Measurements from ENCODE around the gene CXCL12.
A peak's percentile ranks its signal among the peaks of the same experiment; 100 is the strongest.

Gene CXCL12

DNA sequence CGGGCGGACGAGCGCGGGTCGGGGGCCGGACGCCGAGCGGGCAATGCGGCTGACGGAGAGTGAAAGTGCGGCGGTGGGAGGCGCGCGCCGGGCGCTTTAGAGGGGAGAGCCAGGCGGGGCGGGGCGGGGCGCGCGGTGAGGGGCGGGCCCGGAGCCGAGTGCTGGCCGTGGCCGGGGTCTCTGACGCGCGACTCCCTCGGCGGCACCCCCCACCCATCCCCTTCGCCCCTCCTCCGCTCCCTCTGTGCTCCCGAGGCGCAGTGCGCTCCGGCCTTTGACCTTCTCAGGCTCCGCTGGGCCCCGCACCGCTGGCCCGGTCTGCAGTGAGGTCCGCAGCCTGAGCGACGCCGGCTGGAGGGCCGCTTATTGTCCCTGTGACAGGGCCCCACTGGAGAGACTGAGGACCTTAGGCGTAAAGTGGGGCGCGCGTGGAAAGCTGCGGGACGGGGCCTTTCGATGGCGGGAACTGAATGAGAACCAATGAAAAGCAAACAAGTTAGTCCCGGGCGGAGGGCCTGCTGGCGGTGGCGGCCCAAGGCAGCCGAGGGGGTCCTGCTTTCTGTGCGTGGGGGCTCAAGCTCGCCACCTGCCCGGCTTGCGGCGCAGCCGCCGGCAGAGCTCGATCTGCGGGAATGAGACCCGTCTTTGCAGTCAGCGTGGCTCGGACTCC lies at the start of gene CXCL12:
TSS of gene CXCL12 (minus strand) at position 72 of the 670 bp plus-strand sequence. CDS start 92 bp downstream, outside the sequence.
- Histone ChIP-seq H3K9me3 (ENCODE audit: control insufficient read depth, insufficient read depth, low read length) (no peaks in the 10 kb centered on the region), H3K27ac (ENCODE audit: low read depth, low read length) (no peak within 1 kb of the TSS), H3K4me3 (ENCODE audit: low read depth, low read length) (peak within 1 kb of the TSS; percentile 78), H3K9ac (ENCODE audit: low read depth, low read length) (peak within 1 kb of the TSS; percentile 16; the same call in 1 of the 2 replicates), H3K4me1 (ENCODE audit: control insufficient read depth, insufficient read depth, low read length) (peaks cover 39% of the 10 kb centered on the region), H3K36me3 (ENCODE audit: control insufficient read depth, insufficient read depth, low read length) (peaks cover 7% of the 10 kb centered on the region), H3K27me3 (ENCODE audit: control insufficient read depth, insufficient read depth, low read length) (peaks cover 35% of the 10 kb centered on the region)

- Histone ChIP-seq H3K36me3 (ENCODE audit: control insufficient read depth, insufficient read depth, low read length) (no peaks in the 10 kb centered on the region), H3K4me1 (ENCODE audit: control insufficient read depth, insufficient read depth, low read length) (no peaks in the 10 kb centered on the region), H3K4me3 (ENCODE audit: low read depth, low read length) (no peak overlapping the region)
Measured at GRCh38 chr10:44427479-44427878, 42.6 kb upstream of the CXCL12 start.

GRCh38 chr10:44427037-44427436 lies 42.1 kb upstream of the CXCL12 start:
- peaks cover 4% of the 10 kb centered on the region; the same call in 1 of the 2 replicates for H3K9me3 ChIP-seq (ENCODE audit: control insufficient read depth, insufficient read depth, low read length)
- no peak overlapping the region for H3K9ac ChIP-seq (ENCODE audit: low read depth, low read length)
- no peaks in the 10 kb centered on the region for H3K4me1 ChIP-seq (ENCODE audit: control insufficient read depth, insufficient read depth, low read length)
- H3K27ac ChIP-seq (ENCODE audit: low read depth, low read length): no peak overlapping the region
- no peaks in the 10 kb centered on the region for H3K27me3 ChIP-seq (ENCODE audit: control insufficient read depth, insufficient read depth, low read length)
- no peak overlapping the region for H3K4me3 ChIP-seq (ENCODE audit: low read depth, low read length)
- no peaks in the 10 kb centered on the region for H3K36me3 ChIP-seq (ENCODE audit: control insufficient read depth, insufficient read depth, low read length)

More at GRCh38 chr10:44427479-44427878, 42.6 kb upstream of the CXCL12 start:
- peaks cover 4% of the 10 kb centered on the region; the same call in 1 of the 2 replicates for H3K9me3 ChIP-seq (ENCODE audit: control insufficient read depth, insufficient read depth, low read length)
- H3K27ac ChIP-seq (ENCODE audit: low read depth, low read length): no peak overlapping the region
- H3K9ac ChIP-seq (ENCODE audit: low read depth, low read length): no peak overlapping the region
- no peaks in the 10 kb centered on the region for H3K27me3 ChIP-seq (ENCODE audit: control insufficient read depth, insufficient read depth, low read length)

- Histone ChIP-seq H3K4me1 (ENCODE audit: control insufficient read depth, insufficient read depth, low read length) (no peaks in the 10 kb centered on the region), H3K9ac (ENCODE audit: low read depth, low read length) (no peak overlapping the region), H3K36me3 (ENCODE audit: control insufficient read depth, insufficient read depth, low read length) (no peaks in the 10 kb centered on the region), H3K27me3 (ENCODE audit: control insufficient read depth, insufficient read depth, low read length) (no peaks in the 10 kb centered on the region), H3K9me3 (ENCODE audit: control insufficient read depth, insufficient read depth, low read length) (peaks cover 4% of the 10 kb centered on the region; the same call in 1 of the 2 replicates), H3K4me3 (ENCODE audit: low read depth, low read length) (no peak overlapping the region), H3K27ac (ENCODE audit: low read depth, low read length) (no peak overlapping the region)
Measured at GRCh38 chr10:44426247-44427034, 41.5 kb upstream of the CXCL12 start.

DNA sequence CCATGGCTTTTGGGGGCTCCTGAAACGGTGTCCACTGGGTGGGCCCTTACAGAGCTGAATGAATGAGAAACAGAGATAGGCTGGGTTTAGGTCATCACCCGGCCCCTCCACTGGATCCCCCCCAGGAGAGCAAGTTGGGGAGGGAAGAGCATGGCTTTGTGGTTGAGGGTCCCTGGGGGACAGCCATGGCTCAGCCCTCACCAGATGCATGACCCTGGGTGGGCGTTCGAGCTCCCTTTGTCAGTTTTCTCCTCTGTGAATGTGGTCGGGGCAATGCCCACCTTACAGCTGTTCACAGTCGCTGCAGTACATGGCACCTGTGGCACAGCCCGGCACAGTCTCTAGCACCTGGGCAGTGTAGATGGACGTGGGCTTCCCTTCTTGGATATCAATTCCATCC lies 40.6 kb upstream of the CXCL12 start:
- Histone ChIP-seq H3K27me3 (ENCODE audit: control insufficient read depth, insufficient read depth, low read length) (no peaks in the 10 kb centered on the region), H3K27ac (ENCODE audit: low read depth, low read length) (no peak overlapping the region), H3K36me3 (ENCODE audit: control insufficient read depth, insufficient read depth, low read length) (no peaks in the 10 kb centered on the region), H3K9ac (ENCODE audit: low read depth, low read length) (no peak overlapping the region), H3K9me3 (ENCODE audit: control insufficient read depth, insufficient read depth, low read length) (no peaks in the 10 kb centered on the region), H3K4me3 (ENCODE audit: low read depth, low read length) (no peak overlapping the region), H3K4me1 (ENCODE audit: control insufficient read depth, insufficient read depth, low read length) (no peaks in the 10 kb centered on the region)

DNA sequence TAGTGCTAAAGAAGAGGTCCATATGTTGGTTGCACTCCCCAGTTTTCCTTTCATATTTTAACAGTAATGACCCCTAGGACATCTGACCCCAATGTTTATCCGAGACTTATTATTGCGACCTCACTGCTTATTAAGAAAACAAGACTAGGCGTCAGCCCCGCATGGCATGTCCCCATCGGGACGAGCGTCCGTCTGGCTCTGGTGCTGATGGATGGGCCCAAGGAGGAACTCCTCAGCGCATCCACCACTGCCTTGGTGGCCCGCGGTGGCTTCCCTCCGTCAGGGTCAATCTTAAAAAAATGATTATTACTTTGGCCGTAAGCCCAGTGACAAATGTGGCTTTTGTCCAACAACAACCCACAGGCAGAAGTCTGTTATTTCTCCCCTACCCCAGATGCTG lies 40.1 kb upstream of the CXCL12 start:
- no peak overlapping the region for H3K4me3 ChIP-seq (ENCODE audit: low read depth, low read length)
- no peaks in the 10 kb centered on the region for H3K9me3 ChIP-seq (ENCODE audit: control insufficient read depth, insufficient read depth, low read length)
- no peak overlapping the region for H3K27ac ChIP-seq (ENCODE audit: low read depth, low read length)
- H3K36me3 ChIP-seq (ENCODE audit: control insufficient read depth, insufficient read depth, low read length): no peaks in the 10 kb centered on the region
- H3K27me3 ChIP-seq (ENCODE audit: control insufficient read depth, insufficient read depth, low read length): no peaks in the 10 kb centered on the region
- no peak overlapping the region for H3K9ac ChIP-seq (ENCODE audit: low read depth, low read length)
- no peaks in the 10 kb centered on the region for H3K4me1 ChIP-seq (ENCODE audit: control insufficient read depth, insufficient read depth, low read length)

DNA sequence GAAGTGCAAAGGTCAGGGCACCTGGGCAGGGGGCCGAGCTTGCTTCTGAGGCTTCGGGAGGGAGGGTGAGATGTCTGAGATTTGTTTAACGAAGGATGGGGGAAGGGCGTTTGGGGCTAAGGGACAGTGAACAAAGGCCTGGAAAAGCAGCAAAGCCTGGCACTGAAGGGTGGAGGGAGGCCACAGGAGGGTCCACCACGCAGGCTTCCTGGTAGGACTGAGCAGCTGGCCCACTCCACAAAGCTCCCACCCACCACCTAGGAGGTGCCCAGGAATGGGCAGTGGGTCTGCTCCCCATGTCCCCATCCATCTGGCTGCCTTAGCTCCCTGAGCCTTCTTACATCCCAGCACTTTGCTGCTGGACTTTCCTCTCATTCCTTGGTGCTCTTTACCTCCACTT lies 39.4 kb upstream of the CXCL12 start:
- H3K27me3 ChIP-seq (ENCODE audit: control insufficient read depth, insufficient read depth, low read length): no peaks in the 10 kb centered on the region
- no peak overlapping the region for H3K4me3 ChIP-seq (ENCODE audit: low read depth, low read length)
- no peak overlapping the region for H3K27ac ChIP-seq (ENCODE audit: low read depth, low read length)
- H3K9ac ChIP-seq (ENCODE audit: low read depth, low read length): no peak overlapping the region
- no peaks in the 10 kb centered on the region for H3K9me3 ChIP-seq (ENCODE audit: control insufficient read depth, insufficient read depth, low read length)
- no peaks in the 10 kb centered on the region for H3K36me3 ChIP-seq (ENCODE audit: control insufficient read depth, insufficient read depth, low read length)
- no peaks in the 10 kb centered on the region for H3K4me1 ChIP-seq (ENCODE audit: control insufficient read depth, insufficient read depth, low read length)

DNA sequence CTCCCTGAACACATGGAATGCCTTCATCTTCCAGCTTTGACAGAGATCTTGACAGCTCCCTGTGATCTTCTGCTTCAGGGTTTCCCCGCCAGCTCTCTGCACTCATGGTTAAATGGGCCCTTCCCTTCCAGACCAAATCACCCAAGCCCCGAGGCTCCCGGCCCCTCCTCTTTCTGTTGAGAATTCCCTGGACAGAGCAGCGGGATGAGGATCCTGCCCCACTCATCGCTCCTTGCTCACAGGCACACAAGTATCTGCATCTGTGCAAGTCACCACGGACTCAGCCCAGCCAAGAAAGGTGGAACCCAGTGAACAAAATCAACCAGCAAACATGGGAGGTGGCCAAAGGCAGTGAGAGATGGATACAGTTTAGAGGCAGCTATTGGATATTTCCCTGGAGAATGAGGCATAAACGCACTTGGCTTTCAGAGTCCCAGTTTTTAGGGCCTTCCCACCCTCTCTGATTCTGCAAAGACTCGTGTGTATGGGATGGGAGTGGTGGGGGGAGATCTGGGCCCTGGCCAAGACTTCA lies 37.7 kb upstream of the CXCL12 start:
- H3K36me3 ChIP-seq (ENCODE audit: control insufficient read depth, insufficient read depth, low read length): no peaks in the 10 kb centered on the region
- no peaks in the 10 kb centered on the region for H3K9me3 ChIP-seq (ENCODE audit: control insufficient read depth, insufficient read depth, low read length)
- no peaks in the 10 kb centered on the region for H3K27me3 ChIP-seq (ENCODE audit: control insufficient read depth, insufficient read depth, low read length)
- no peak overlapping the region for H3K4me3 ChIP-seq (ENCODE audit: low read depth, low read length)
- no peak overlapping the region for H3K9ac ChIP-seq (ENCODE audit: low read depth, low read length)
- H3K27ac ChIP-seq (ENCODE audit: low read depth, low read length): no peak overlapping the region
- no peaks in the 10 kb centered on the region for H3K4me1 ChIP-seq (ENCODE audit: control insufficient read depth, insufficient read depth, low read length)

GRCh38 chr10:44422153-44422552 lies 37.3 kb upstream of the CXCL12 start:
- Histone ChIP-seq H3K4me1 (ENCODE audit: control insufficient read depth, insufficient read depth, low read length) (no peaks in the 10 kb centered on the region), H3K4me3 (ENCODE audit: low read depth, low read length) (no peak overlapping the region), H3K36me3 (ENCODE audit: control insufficient read depth, insufficient read depth, low read length) (no peaks in the 10 kb centered on the region), H3K27me3 (ENCODE audit: control insufficient read depth, insufficient read depth, low read length) (no peaks in the 10 kb centered on the region), H3K9ac (ENCODE audit: low read depth, low read length) (no peak overlapping the region), H3K9me3 (ENCODE audit: control insufficient read depth, insufficient read depth, low read length) (no peaks in the 10 kb centered on the region), H3K27ac (ENCODE audit: low read depth, low read length) (no peak overlapping the region)

DNA sequence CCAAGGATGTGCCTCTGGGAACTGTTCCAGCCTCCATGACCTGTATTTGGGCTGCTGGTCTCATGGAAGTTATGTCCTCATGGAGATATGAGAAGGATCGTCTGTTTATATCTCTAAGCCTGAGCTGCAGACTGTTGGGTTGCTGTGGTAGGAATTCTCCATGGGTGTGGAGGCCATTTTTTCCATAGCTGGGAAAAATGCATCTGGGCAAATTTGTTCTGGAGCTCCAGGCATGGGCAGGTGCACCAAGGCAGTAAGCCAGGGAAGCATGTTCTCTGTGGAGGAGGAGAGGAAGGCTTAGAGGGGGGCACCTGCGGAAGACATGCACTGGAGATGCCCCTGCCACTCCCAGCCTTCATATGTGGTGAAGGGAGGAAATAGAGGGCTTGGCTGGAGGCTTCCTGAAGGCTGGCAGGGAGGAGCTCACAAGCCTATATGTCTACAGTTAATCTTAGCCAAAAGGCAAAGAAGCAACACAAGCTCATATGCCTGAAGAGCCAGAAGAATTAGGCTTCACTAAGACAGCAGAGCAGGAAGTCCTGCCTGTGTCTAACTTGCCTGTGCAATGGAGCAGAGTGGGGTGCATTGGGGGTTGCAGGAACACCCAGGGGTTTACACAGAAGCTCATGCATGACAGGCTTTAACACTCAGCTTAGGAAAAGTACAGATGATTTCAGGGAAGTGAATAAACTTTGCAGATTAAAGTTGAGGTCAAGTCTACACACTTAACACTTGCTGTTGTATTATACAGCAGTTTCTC lies 35.1 kb upstream of the CXCL12 start:
- Histone ChIP-seq H3K27me3 (ENCODE audit: control insufficient read depth, insufficient read depth, low read length) (no peaks in the 10 kb centered on the region), H3K4me3 (ENCODE audit: low read depth, low read length) (no peak overlapping the region)

More for the DNA sequence above, 35.1 kb upstream of the CXCL12 start:
- Histone ChIP-seq H3K27ac (ENCODE audit: low read depth, low read length) (no peak overlapping the region), H3K36me3 (ENCODE audit: control insufficient read depth, insufficient read depth, low read length) (no peaks in the 10 kb centered on the region), H3K9ac (ENCODE audit: low read depth, low read length) (no peak overlapping the region), H3K9me3 (ENCODE audit: control insufficient read depth, insufficient read depth, low read length) (no peaks in the 10 kb centered on the region), H3K4me1 (ENCODE audit: control insufficient read depth, insufficient read depth, low read length) (peaks cover 4% of the 10 kb centered on the region; the same call in 1 of the 2 replicates)

All from HUES48 (cell line).